HG02970 (cell line): ENCODE results near the gene CPA5.

Source experiments
- ATAC-seq: cut with Tn5 transposase; IDR thresholded peaks from one replicate; pipeline ENCODE4 v1.9.1; 2021; ENCODE audit warnings: mild to moderate bottlenecking, moderate library complexity, moderate number of reproducible peaks; ENCODE audit not compliant: unreplicated experiment, low FRiP score

The CPA5 gene

GRCh38 chr7:130329681-130330080, 14.9 kb upstream of the CPA5 start:
- ATAC-seq, result no peak

- no peak for ATAC-seq
Measured at GRCh38 chr7:130332259-130333053, 12.2 kb upstream of the CPA5 start.

GRCh38 chr7:130333832-130334231, 10.8 kb upstream of the CPA5 start:
- ATAC-seq, result no peak

- ATAC-seq, result no peak
Measured at GRCh38 chr7:130334274-130334673, 10.3 kb upstream of the CPA5 start.

GRCh38 chr7:130337410-130337971, 7.1 kb upstream of the CPA5 start:
- ATAC-seq, result no peak

- ATAC-seq, result no peak
Measured at GRCh38 chr7:130338233-130338632, 6.4 kb upstream of the CPA5 start.

GRCh38 chr7:130341882-130342281, 2.7 kb upstream of the CPA5 start:
- no peak for ATAC-seq

- no peak for ATAC-seq
Measured at GRCh38 chr7:130342701-130343380, 1.8 kb upstream of the CPA5 start.

- no peak for ATAC-seq
Measured at GRCh38 chr7:130345136-130345535, 520 bp downstream of the CPA5 start.

GRCh38 chr7:130345725-130346124, 1.1 kb downstream of the CPA5 start:
- ATAC-seq, result no peak

GRCh38 chr7:130346177-130346905, 1.7 kb downstream of the CPA5 start:
- no peak for ATAC-seq

- no peak for ATAC-seq
Measured at GRCh38 chr7:130346941-130347340, 2.3 kb downstream of the CPA5 start.

GRCh38 chr7:130349911-130350782, 5.5 kb downstream of the CPA5 start:
- ATAC-seq, result no peak

GRCh38 chr7:130350945-130351790, 6.6 kb downstream of the CPA5 start:
- no peak for ATAC-seq

GRCh38 chr7:130351791-130352090, 7.1 kb downstream of the CPA5 start:
- no peak for ATAC-seq

- no peak for ATAC-seq
Measured at GRCh38 chr7:130352194-130353074, 7.8 kb downstream of the CPA5 start.

GRCh38 chr7:130353196-130353595, 8.6 kb downstream of the CPA5 start:
- no peak for ATAC-seq

GRCh38 chr7:130356121-130356875, 11.7 kb downstream of the CPA5 start:
- no peak for ATAC-seq
